BE2C (cell line): ENCODE results near the gene TTC5.
A peak's percentile ranks its signal among the peaks of the same experiment; 100 is the strongest.
"Not testable (repeated sequence)": the region's sequence is repeated elsewhere in the genome, so short reads cannot be mapped to it uniquely, and the experiment has no call there.

Source experiments
- DNase-seq: peaks from one replicate; pipeline ENCODE4 v3.0.0-alpha.2; 2020
- H3K27me3 ChIP-seq: fragments of 250-450 bp; sonication (Bioruptor Pico); 2 replicates; pipeline ENCODE4 v1.5.1; 2020; ENCODE audit warnings: mild to moderate bottlenecking
- H3K36me3 ChIP-seq: fragments of 250-450 bp; sonication (Bioruptor Pico); 2 replicates; pipeline ENCODE4 v1.5.1; 2020; ENCODE audit warnings: mild to moderate bottlenecking
- H3K4me1 ChIP-seq: fragments of 250-450 bp; sonication (Bioruptor Pico); 2 replicates; pipeline ENCODE4 v1.5.1; 2020
- H3K4me3 ChIP-seq: 2 replicates; pipeline ENCODE4 v1.5.1; 2011; ENCODE audit warnings: low read depth, low read length
- H3K9me3 ChIP-seq: fragments of 250-450 bp; sonication (Bioruptor Pico); 2 replicates; pipeline ENCODE4 v1.5.1; 2020
- TF ChIP-seq, protein P1 (sequence below): IDR thresholded peaks from 2 replicates; pipeline ENCODE4 v1.5.1; 2012; ENCODE audit warnings: mild to moderate bottlenecking, low read depth, low read length

Gene TTC5

DNA sequence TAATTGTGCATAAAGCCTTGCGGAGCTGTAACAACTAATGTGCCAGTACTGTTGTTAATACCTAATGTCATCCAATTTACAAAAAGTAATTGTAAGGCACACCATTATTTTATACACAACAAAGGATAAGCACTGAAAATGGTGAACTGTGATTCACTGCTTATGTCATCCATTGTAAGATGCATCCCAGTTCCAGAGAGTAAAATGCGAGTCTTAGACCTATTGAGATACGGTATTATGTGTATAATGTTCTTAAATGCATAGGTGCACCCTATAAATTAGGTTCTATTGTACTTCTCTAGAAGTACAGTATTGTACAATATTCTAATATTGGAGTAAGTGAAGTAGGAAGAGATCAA is 38.1 kb upstream of the TTC5 start:
- H3K27me3 ChIP-seq: no peaks in the 10 kb centered on the region
- no peaks in the 10 kb centered on the region for H3K4me1 ChIP-seq
- H3K4me3 ChIP-seq: peak overlapping the region; percentile 93
- no peaks in the 10 kb centered on the region for H3K9me3 ChIP-seq
- TF ChIP-seq, protein P1, sequence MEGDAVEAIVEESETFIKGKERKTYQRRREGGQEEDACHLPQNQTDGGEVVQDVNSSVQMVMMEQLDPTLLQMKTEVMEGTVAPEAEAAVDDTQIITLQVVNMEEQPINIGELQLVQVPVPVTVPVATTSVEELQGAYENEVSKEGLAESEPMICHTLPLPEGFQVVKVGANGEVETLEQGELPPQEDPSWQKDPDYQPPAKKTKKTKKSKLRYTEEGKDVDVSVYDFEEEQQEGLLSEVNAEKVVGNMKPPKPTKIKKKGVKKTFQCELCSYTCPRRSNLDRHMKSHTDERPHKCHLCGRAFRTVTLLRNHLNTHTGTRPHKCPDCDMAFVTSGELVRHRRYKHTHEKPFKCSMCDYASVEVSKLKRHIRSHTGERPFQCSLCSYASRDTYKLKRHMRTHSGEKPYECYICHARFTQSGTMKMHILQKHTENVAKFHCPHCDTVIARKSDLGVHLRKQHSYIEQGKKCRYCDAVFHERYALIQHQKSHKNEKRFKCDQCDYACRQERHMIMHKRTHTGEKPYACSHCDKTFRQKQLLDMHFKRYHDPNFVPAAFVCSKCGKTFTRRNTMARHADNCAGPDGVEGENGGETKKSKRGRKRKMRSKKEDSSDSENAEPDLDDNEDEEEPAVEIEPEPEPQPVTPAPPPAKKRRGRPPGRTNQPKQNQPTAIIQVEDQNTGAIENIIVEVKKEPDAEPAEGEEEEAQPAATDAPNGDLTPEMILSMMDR: no peak
- peaks cover 24% of the 10 kb centered on the region for H3K36me3 ChIP-seq
- no peak for DNase-seq

DNA sequence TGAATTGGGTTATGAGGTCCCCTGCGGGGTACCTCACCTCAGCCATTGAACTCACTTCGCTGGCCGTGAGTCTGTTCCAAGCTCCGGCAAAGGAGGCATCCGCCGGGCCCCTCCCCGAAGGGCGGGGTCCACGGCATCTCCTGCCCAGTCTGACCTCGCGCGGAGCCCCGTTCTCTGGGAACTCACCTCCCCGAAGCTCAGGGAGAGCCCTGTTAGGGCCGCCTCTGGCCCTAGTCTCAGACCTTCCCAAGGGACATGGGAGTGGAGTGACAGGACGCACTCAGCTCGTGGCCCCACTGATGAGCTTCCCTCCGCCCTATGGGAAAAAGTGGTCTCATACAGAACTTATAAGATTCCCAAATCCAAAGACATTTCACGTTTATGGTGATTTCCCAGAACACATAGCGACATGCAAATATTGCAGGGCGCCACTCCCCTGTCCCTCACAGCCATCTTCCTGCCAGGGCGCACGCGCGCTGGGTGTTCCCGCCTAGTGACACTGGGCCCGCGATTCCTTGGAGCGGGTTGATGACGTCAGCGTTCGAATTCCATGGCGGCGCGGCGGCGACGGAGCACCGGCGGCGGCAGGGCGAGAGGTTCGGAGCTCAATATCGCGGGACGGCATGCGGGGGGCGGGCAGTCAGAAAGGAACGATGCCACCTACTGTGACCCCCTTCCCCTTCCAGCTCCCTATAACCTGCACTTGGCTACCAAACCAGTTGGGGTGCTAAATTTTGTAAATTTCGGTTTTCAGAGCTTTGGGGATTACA is 37.5 kb upstream of the TTC5 start, which contains the start of gene PARP2:
Gene PARP2, plus strand, starts transcription at position 544 of the 770 bp plus-strand sequence. Its CDS starts 7 bp downstream, at position 551.
- H3K4me3 ChIP-seq: peak within 1 kb of the TSS; percentile 93
- peak; percentile 99 for DNase-seq
- H3K27me3 ChIP-seq: no peaks in the 10 kb centered on the region
- H3K36me3 ChIP-seq: peaks cover 18% of the 10 kb centered on the region
- TF ChIP-seq, protein P1: no peak
- H3K9me3 ChIP-seq: no peaks in the 10 kb centered on the region
- no peaks in the 10 kb centered on the region for H3K4me1 ChIP-seq

DNA sequence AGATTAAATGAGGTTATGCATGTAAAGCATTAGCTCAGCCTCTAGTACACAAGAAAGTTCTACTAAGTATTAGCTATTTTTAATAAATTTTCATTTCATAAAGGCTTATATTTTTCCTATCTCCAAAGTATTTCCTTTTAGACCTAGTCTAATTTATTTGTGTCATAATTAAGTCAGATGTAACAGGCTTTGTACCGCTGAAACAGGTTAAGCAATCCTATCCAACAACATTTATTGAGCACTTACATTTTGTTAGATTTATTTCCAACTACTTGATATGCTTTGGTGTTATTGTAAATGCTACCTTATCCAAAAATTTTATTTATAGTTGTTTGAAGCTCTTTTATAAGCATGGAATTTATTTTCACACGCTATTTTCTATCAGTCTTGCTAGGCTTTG is 35.9 kb upstream of the TTC5 start:
- no peak for DNase-seq
- no peaks in the 10 kb centered on the region for H3K4me1 ChIP-seq
- H3K9me3 ChIP-seq: no peaks in the 10 kb centered on the region
- peak overlapping the region; percentile 81 for H3K4me3 ChIP-seq
- TF ChIP-seq, protein P1: no peak
- H3K27me3 ChIP-seq: no peaks in the 10 kb centered on the region
- H3K36me3 ChIP-seq: peaks cover 18% of the 10 kb centered on the region

DNA sequence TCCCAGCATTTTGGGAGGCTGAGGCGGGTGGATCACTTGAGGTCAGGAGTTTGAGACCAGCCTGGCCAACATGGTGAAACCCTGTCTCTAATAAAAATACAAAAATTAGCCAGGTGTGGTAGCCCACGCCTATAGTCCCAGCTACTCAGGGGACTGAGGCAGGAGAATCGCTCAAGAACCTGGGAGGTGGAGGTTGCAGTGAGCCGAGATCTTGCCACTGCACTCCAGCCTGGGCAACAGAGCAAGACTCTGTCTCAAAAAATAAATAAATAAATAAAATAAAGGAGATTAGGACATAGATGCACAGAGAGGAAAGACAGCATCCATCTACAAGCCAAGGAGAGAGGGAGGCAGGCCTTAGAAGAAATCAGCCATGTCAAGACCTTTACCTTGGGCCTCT is 35.3 kb upstream of the TTC5 start:
- not testable (repeated sequence) for DNase-seq, H3K27me3 ChIP-seq

DNA sequence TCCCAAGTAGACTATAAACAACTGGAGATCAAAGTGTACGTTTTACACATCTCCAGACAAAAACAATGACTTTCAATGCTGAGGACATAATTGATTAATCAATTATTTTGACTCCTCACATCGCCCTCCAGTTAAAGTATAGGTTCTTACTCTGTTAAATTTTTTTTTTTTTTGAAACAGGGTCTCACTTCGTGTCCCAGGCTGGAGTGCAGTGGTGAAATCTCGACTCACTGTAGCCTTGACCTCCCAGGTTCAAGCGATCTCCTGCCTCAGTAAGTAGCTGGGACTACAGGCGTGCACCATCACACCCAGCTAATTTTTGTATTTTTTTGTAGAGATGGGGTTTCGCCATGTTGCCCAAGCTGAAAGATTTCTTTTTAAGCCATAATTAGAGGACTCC is 28.3 kb upstream of the TTC5 start:
- Histone ChIP-seq H3K36me3 (peaks cover 15% of the 10 kb centered on the region), H3K4me1 (no peaks in the 10 kb centered on the region), H3K27me3 (no peaks in the 10 kb centered on the region), H3K9me3 (no peaks in the 10 kb centered on the region), H3K4me3 (no peak overlapping the region)
- TF ChIP-seq, protein P1: no peak
- no peak for DNase-seq

More for the DNA sequence above, 35.3 kb upstream of the TTC5 start:
- H3K9me3 ChIP-seq, H3K4me1 ChIP-seq, H3K4me3 ChIP-seq: not testable (repeated sequence)
- peaks cover 14% of the 10 kb centered on the region for H3K36me3 ChIP-seq

DNA sequence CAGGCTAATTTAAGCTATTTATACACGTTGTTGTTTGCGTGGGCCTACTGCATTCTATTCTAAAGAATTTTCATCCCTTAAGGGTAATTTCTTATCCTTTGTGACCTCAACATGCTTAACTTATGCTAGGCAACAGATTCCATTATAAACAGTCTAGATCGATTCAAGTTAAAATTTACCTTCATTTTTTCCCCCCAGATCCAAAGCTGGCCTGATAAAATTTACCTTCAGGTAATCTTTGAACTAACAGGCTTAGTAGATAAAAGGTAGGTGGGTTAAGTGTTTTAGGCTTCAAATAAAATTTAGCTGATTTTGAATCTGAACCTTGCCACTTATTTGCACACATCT is 27.7 kb upstream of the TTC5 start:
- no peak for DNase-seq
- Histone ChIP-seq H3K4me1 (no peaks in the 10 kb centered on the region), H3K36me3 (peaks cover 20% of the 10 kb centered on the region), H3K4me3 (peak overlapping the region; percentile 92), H3K9me3 (no peaks in the 10 kb centered on the region), H3K27me3 (no peaks in the 10 kb centered on the region)
- TF ChIP-seq, protein P1: no peak
